ENCODE measurements around the gene LAMA4.
"Not testable (repeated sequence)": the region's sequence is repeated elsewhere in the genome, so short reads cannot be mapped to it uniquely, and the experiment has no call there.

Gene LAMA4

GRCh38 chr6:112215488-112216284, 38.7 kb downstream of the LAMA4 start:
- DNase-seq (ENCODE audit: low spot score): no peak

- DNase-seq (ENCODE audit: low spot score): no peak
Observed at GRCh38 chr6:112214739-112215269, 39.6 kb downstream of the LAMA4 start.

DNA sequence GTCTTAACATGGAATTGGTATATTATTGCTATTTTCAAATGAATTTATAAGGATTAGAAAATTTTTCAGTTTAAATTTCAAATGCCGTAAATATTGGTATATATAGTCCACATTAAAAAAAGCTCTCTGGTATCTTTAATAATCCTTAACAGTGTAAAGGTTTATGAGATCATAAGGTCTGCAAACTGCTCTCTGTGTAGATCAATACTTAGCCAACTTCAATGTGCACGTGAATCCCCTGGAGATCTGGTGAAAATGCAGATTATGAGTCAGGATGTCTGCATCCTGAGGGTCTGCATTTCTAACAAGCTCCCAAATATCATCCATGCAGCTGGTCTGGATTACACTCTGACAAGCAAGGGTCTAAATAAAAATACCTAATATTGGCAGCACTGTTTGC, 43.5 kb downstream of the LAMA4 start:
- DNase-seq (ENCODE audit: low spot score): no peak

- DNase-seq (ENCODE audit: low spot score): no peak
Observed at GRCh38 chr6:112209131-112209530, 45.2 kb downstream of the LAMA4 start.

- DNase-seq (ENCODE audit: low spot score): no peak
Observed at GRCh38 chr6:112207776-112208175, 46.6 kb downstream of the LAMA4 start.

- DNase-seq (ENCODE audit: low spot score): no peak
Observed at GRCh38 chr6:112207131-112207530, 47.2 kb downstream of the LAMA4 start.

DNA sequence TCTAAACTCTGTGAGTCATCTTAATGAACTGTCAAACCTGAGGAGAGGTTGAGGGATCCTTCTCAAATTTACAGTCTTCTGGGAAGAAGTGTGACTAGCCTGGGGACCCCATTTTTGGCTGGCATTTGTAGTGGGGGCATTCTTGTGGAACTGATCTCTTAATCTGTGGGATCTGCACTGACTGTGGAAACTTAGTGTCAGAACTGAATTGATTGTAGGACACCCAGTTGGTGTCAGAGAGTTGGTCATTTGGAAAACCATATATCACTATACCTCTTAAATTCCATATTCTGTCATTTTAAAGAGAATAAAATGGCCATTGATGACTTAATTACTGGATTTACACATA, 48.3 kb downstream of the LAMA4 start:
- no peak for DNase-seq (ENCODE audit: low spot score)

GRCh38 chr6:112205427-112206109, 48.8 kb downstream of the LAMA4 start:
- no peak for DNase-seq (ENCODE audit: low spot score)

DNA sequence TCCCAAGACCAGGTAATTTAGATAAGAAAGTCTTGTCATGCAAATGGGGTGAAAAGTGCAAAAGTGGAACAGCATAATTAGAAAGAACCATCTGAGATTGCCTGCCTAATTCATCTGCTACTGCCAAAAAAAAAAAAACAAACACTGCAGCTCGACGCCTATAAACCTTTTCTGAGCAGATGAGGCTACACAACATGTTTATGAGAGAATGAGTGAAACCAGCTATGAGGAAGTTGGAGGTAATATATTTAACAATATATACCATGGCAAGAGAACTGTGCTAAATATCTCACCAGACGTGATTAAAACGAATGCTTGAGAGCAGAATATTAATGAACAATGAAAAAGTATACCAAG, 50.0 kb downstream of the LAMA4 start:
- no peak for DNase-seq (ENCODE audit: low spot score)

GRCh38 chr6:112203577-112204349, 50.6 kb downstream of the LAMA4 start:
- no peak for DNase-seq (ENCODE audit: low spot score)

DNA sequence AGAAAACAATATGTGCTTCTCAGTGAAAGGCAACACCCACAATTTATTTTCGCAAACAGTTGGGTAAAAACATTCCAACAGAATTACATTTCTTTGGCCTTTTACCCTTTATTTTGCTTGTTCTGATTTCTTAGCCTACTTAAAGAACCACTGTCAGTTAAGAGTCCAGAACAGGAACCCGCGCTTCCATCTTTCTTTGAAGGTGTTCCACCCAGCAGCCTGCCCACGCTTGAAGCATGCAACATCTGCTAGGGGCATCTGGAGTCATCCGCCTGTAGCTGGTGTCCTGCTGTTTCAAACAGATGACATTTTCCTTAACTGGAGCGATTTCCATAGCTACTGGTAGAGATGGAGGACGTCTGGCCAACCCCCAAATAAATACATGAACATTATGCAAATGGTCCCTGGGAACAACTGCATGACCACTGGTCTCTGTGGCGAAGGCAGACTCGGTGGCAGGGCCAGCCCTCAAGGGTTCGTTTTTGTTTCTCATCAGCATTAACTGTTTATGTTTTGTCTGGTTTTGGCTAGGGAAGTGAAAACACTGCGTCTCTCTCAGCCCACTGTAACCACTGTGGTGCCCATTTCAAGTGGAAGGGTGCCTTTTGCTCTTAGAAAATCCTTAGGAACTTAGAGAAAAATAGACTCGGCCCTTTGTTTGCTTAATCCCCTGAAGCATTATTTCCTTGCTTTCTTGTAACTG, 51.6 kb downstream of the LAMA4 start:
- DNase-seq (ENCODE audit: low spot score): no peak

DNA sequence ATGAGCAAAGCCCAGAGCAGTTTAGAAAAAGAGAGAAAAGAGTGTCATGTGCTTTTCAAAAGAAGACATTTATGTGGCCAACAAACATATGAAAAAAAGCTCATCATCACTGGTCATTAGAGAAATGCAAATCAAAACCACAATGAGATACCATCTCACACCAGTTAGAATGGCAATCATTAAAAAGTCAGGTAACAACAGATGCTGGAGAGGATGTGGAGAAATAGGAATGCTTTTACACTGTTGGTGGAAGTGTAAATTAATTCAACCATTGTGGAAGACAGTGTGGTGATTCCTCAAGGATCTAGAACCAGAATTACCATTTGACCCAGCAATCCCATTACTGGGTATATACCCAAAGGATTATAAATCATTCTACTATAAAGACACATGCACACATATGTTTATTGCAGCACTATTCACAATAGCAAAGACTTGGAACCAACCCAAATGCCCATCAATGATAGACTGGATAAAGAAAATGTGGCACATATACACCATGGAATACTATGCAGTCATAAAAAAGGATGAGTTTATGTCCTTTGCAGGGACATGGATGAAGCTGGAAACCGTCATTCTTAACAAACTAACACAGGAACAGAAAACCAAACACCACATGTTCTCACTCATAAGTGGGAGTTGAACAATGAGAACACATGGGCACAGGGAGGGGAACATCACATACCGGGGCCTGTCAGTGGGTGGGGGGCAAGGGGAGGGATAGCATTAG, 54.0 kb downstream of the LAMA4 start:
- DNase-seq (ENCODE audit: low spot score): not testable (repeated sequence)

- no peak for DNase-seq (ENCODE audit: low spot score)
Observed at GRCh38 chr6:112199001-112199403, 55.4 kb downstream of the LAMA4 start.

GRCh38 chr6:112198582-112198981, 55.8 kb downstream of the LAMA4 start:
- DNase-seq (ENCODE audit: low spot score): no peak

DNA sequence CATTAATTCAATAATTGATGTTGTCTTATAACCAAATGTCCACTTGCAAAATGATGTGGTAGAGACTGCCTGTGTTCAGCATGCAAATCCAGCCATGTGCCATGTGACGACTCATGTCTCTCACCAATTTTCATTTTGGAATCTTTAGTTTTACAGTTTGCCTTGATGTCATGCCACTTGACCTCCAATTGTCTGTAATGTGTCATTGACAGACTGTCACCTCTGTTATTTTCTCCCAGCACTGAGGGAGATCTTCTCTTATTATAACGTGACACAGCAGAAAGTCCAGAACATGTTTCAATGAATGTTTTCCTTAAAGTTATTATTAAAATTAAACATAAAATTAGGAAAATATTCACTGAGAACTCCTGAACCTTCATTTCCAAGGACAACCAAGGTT, 56.7 kb downstream of the LAMA4 start:
- no peak for DNase-seq (ENCODE audit: low spot score)

DNA sequence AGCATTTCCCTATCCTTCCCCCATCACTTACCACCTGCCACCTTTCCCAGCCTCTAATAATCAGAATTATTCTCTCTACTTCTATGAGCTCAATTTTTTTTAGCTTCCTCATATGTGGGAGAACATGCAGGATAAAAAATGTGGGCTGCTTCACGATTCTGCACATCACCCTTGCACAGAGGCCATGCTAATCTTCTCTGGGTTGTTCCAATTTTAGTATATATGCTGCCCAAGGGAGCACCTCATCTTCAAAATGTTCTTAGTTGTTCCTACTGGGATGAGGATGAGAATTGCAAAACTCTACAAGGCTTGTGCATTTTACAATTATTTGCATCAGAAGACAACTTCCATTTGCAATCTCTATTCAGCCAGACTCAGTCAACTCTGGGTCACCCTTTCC, 58.1 kb downstream of the LAMA4 start:
- no peak for DNase-seq (ENCODE audit: low spot score)

DNA sequence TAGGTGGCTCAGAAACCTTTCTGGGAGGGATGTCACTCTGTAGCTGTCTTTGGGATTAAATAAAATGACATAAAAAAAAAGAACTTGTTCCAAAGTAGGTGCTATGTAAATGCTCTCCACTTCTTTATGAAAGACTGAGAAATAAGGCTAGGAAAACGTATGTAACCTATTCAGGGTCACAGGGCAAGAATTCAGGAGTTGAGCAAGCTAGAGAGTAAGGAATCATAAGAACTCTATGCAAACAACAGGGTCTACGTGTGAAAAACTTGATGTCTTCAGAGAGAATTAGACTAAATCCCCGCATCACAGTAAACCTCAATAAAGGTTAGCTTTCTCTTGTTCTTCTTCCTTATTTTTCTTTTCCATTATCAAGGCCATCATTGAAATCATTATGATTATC, 59.2 kb downstream of the LAMA4 start:
- no peak for DNase-seq (ENCODE audit: low spot score)

DNA sequence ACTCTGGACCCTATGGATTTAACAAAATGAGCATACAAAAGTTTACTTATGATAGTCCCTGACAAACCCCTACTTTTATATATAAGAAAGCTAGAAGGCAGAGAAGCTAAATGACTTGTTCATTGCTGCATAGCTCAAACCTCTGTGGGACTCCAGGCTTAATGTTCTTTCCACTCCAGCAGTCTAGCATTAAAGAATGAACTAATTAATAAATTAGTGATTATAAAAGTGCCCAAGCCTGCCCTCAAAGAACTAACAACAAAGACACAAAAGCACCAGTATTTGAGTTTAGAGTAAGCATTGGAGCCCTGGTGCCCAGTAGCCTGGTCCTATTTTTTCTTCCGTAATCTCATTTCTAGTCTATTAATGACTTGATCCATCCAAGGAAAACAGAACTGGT, 59.9 kb downstream of the LAMA4 start:
- no peak for DNase-seq (ENCODE audit: low spot score)

- DNase-seq (ENCODE audit: low spot score): no peak
Observed at GRCh38 chr6:112193535-112194051, 60.8 kb downstream of the LAMA4 start.

GRCh38 chr6:112193117-112193516, 61.2 kb downstream of the LAMA4 start:
- DNase-seq (ENCODE audit: low spot score): no peak

DNA sequence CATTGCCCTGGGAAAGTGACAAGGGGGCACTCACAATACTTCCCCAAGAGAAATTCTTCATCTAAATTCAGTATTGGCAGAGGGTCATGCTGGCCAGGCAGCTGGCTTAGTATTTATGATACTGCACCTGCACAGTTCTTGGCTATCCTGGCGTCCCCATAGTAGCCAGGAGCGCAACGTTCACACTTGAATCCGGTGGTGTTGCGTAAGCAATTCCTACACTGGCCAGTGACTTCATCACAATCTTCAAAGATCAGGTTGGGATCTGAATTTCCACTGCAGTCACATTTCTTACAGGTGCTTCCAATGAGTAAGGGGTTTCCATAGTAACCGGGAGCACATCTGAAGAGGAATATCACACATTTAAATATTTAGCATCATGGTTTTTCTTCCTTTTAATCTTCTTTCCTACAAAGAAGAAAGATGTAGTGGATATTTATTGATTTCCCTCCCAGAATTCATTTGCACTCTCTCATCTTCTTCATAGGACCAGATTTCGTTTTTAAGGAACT, 62.8 kb downstream of the LAMA4 start:
- no peak for DNase-seq (ENCODE audit: low spot score)

Measured in hepatic stellate cell (primary cell).